ENCODE data around the gene SIAH1. TPM values are rescaled to one million over a fixed set of nuclear protein-coding genes. Genes with fewer than 3 reads are reported as not detected.

Gene SIAH1
- total RNA-seq, 1 experiment from 2014 or later: 18.6 TPM

DNA sequence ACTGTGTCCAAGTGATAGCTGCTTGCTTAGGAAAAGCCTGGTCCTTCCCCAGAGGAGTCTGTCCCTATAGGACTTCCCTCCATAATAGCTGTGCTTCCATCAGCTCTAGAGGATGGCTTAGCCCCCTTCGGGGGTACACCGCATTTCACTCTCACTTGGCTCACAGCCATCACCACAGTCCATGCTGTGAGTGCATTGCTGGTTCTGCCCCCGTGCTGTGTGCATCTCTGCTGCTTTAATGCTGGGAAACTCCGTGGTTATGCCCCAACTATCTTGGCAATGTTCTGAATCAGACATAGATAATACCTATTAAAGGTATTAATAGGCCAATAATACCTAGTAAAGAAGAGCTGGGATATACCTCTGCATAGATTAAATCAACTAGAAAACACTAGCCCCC, 58.3 kb downstream of the SIAH1 start:
- no peaks in the 10 kb centered on the region for H3K9me2 ChIP-seq (ENCODE audit: insufficient read depth)
- intact Hi-C loops (cut with micrococcal nuclease; ENCODE audit: unreplicated experiment): no loop called here
- no peak overlapping the region for H3K4me2 ChIP-seq
- no peak for TF ChIP-seq EZH2 (IDR thresholded peaks at IDR 0.05; ENCODE audit: low read depth)
- TF ChIP-seq, protein P1, sequence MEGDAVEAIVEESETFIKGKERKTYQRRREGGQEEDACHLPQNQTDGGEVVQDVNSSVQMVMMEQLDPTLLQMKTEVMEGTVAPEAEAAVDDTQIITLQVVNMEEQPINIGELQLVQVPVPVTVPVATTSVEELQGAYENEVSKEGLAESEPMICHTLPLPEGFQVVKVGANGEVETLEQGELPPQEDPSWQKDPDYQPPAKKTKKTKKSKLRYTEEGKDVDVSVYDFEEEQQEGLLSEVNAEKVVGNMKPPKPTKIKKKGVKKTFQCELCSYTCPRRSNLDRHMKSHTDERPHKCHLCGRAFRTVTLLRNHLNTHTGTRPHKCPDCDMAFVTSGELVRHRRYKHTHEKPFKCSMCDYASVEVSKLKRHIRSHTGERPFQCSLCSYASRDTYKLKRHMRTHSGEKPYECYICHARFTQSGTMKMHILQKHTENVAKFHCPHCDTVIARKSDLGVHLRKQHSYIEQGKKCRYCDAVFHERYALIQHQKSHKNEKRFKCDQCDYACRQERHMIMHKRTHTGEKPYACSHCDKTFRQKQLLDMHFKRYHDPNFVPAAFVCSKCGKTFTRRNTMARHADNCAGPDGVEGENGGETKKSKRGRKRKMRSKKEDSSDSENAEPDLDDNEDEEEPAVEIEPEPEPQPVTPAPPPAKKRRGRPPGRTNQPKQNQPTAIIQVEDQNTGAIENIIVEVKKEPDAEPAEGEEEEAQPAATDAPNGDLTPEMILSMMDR (conservative IDR thresholded peaks at IDR 0.05): no peak
- no peaks in the 10 kb centered on the region for H3K9me3 ChIP-seq (ENCODE audit: insufficient read depth, low read depth)
- H3F3A ChIP-seq (ENCODE audit: insufficient read depth, low read depth): no peaks in the 10 kb centered on the region
- ChIA-PET CTCF (no interaction called here), POLR2A (ENCODE audit: unreplicated experiment) (no interaction called here)
- H4K20me1 ChIP-seq (ENCODE audit: insufficient read depth): no peaks in the 10 kb centered on the region
- no TSS peak for BruUV-seq (replicated peaks)
- H3K4me1 ChIP-seq (replicated peaks; ENCODE audit: insufficient read depth): no peaks in the 10 kb centered on the region
- no peaks in the 10 kb centered on the region for H3K27me3 ChIP-seq (ENCODE audit: insufficient read depth, low read depth)
- no peaks in the 10 kb centered on the region for H3K36me3 ChIP-seq (ENCODE audit: low read depth)
- DNase-seq: no peak
- H3K27ac ChIP-seq: no peak overlapping the region
- H3K79me2 ChIP-seq (ENCODE audit: low read depth): no peaks in the 10 kb centered on the region
- H3K4me3 ChIP-seq: no peak overlapping the region
- H2AFZ ChIP-seq: no peak overlapping the region

DNA sequence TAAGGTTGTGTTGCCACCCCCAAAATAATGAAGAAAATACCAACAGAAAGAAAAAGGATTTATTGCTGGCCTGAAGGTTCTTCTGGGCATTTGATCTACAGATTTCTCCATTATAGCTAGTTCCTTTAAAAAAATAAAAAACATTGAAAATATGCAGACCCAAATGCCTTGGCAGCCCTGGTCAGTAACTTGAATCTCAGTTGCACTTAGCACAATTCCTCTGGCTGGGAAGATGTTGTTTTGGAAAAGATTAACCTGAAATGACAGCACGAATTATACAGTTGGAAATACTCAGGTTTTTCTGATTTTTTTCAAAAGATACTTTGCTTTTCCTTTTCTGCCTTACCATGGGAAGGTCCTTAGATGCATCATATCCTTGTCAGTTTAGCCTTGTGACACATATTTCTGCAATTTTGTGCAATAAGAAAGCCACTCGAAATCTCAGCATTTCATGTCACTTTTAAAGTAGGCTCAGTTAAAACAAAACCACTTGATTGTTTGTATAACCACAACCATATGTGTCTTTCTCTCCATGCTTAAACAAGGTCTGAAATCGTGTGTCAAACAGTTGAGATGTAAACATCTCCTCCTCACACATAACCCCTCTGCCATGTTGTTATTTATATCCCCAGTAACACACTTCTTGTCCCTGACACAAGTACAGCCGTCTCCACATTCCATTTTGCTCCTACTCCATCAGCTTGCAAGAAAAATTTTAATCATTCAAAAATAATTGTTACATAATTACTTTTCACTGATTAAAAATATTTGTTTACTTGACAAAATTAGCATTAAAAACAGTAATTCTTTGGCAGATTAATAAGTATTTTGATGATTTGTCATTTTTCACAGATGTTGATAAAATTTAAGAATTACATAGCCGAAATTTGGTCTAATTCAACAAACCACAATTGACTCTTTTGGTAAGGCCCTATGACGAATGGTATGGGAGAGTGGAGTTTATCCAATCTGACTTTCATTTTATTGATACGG, 61.1 kb downstream of the SIAH1 start:
- H3K4me1 ChIP-seq (replicated peaks; ENCODE audit: insufficient read depth): 0 out of 2 replicates have a peak, but pooled peaks cover 4% of the 10 kb centered on the region
- no peaks in the 10 kb centered on the region for H4K20me1 ChIP-seq (ENCODE audit: insufficient read depth)
- H3K27ac ChIP-seq: no peak overlapping the region
- no peak overlapping the region for H2AFZ ChIP-seq
- intact Hi-C loops (cut with micrococcal nuclease; ENCODE audit: unreplicated experiment): no loop called here
- H3K79me2 ChIP-seq (ENCODE audit: low read depth): no peaks in the 10 kb centered on the region
- TF ChIP-seq, protein P1 (conservative IDR thresholded peaks at IDR 0.05): no peak
- TF ChIP-seq EZH2 (IDR thresholded peaks at IDR 0.05; ENCODE audit: low read depth): no peak
- no TSS peak for BruUV-seq (replicated peaks)
- H3K4me2 ChIP-seq: no peak overlapping the region
- no peaks in the 10 kb centered on the region for H3F3A ChIP-seq (ENCODE audit: insufficient read depth, low read depth)
- H3K27me3 ChIP-seq (ENCODE audit: insufficient read depth, low read depth): no peaks in the 10 kb centered on the region
- ChIA-PET CTCF (no interaction called here), POLR2A (ENCODE audit: unreplicated experiment) (interaction anchor here (0.6 kb wide), 1 partner anchor 33 kb away, joined by 8 read pairs; no protein-coding TSS in a partner anchor)
- H3K9me3 ChIP-seq (ENCODE audit: insufficient read depth, low read depth): no peaks in the 10 kb centered on the region
- H3K36me3 ChIP-seq (ENCODE audit: low read depth): no peaks in the 10 kb centered on the region
- DNase-seq: no peak
- no peak overlapping the region for H3K4me3 ChIP-seq
- no peaks in the 10 kb centered on the region for H3K9me2 ChIP-seq (ENCODE audit: insufficient read depth)

DNA sequence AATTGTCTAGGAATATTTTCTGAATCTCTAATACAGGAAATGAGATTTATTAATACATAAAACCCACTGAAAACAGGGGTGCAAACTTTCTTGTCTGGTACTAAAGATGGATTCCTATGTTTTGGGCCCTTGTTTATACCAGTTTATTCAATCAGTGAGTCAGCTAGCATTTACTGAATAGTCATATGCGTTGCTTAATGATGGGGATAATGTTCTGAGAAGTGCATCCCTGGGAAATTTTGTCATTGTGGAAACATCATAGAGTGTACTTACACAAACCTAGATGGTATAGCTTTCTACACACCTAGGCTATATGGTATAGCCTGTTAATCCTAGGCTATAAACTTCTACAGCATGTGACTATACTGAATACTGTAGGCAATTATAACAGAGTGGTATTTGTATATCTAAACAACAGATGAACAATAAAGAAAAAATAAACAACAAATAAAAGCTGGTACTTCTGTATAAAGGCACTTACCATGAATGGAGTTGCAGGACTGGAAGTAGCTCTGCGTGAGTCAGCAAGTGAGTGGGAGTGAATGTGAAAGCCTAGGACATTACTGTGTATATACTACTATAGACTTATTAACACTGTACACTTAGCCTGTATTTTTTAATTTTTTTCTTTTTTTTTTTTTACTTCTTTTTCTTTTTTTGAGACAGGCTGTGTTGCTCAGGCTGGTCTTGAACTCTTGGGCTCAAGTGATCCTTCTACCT, 63.7 kb downstream of the SIAH1 start:
- CTCF ChIA-PET: no interaction called here
- POLR2A ChIA-PET (ENCODE audit: unreplicated experiment): no interaction called here
- Histone ChIP-seq H2AFZ (no peak overlapping the region), H3K4me2 (no peak overlapping the region), H3F3A (ENCODE audit: insufficient read depth, low read depth) (no peaks in the 10 kb centered on the region), H3K9me3 (ENCODE audit: insufficient read depth, low read depth) (no peaks in the 10 kb centered on the region), H3K36me3 (ENCODE audit: low read depth) (peaks cover 5% of the 10 kb centered on the region; the same call in 1 of the 2 replicates), H3K4me1 (replicated peaks; ENCODE audit: insufficient read depth) (0 out of 2 replicates have a peak, but pooled peaks cover 4% of the 10 kb centered on the region), H3K4me3 (no peak overlapping the region), H4K20me1 (ENCODE audit: insufficient read depth) (no peaks in the 10 kb centered on the region; the same call in 1 of the 2 replicates), H3K27ac (no peak overlapping the region), H3K27me3 (ENCODE audit: insufficient read depth, low read depth) (no peaks in the 10 kb centered on the region), H3K79me2 (ENCODE audit: low read depth) (no peaks in the 10 kb centered on the region), H3K9me2 (ENCODE audit: insufficient read depth) (no peaks in the 10 kb centered on the region)
- intact Hi-C loops (cut with micrococcal nuclease; ENCODE audit: unreplicated experiment): no loop called here
- no peak for DNase-seq
- TF ChIP-seq, protein P1 (conservative IDR thresholded peaks at IDR 0.05): no peak
- TF ChIP-seq EZH2 (IDR thresholded peaks at IDR 0.05; ENCODE audit: low read depth): no peak
- BruUV-seq (replicated peaks): no TSS peak

Measured in PC-9 (cell line).